K562 (cell line): ENCODE data around the gene KXD1. TPM values are rescaled to one million over a fixed set of nuclear protein-coding genes. Genes with fewer than 3 reads are reported as not detected.
A peak's percentile ranks its signal among the peaks of the same experiment; 100 is the strongest.

Source experiments
- MAFK ChIP-seq: IDR thresholded peaks from 2 replicates; pipeline ENCODE4 v1.6.1; 2011; ENCODE audit warnings: low read length, improper control_type of control experiment
- MTA2 ChIP-seq: fragments of 450-650 bp; IDR thresholded peaks from 2 replicates; pipeline ENCODE4 v1.6.1; 2016; ENCODE audit warnings: low read depth
- MXI1 ChIP-seq: IDR thresholded peaks from 2 replicates; pipeline ENCODE4 v1.6.1; 2011; ENCODE audit warnings: low read depth, mild to moderate bottlenecking, improper control_type of control experiment, low read length
- SPI1 ChIP-seq: IDR thresholded peaks from 2 replicates; pipeline ENCODE4 v1.6.1; 2011; ENCODE audit warnings: low read depth, low read length, control low read depth, borderline replicate concordance
- polyA plus RNA-seq, 8 experiments: library from polyadenylated mRNA; depleted of rRNA in 4 of 8; stranded (reverse) in 5 of 8; unstranded in 3 of 8; fragments of >200 nt; fragmentation: Nextera tagmentation in 2 of 8; fragmentation: Illumina TruSeq in 1 of 8; extraction: Ambion mirVana in 2 of 8; extraction: Trizol in 1 of 8; gene quantifications; 2 replicates each; pipeline versions ENCODE4 v1.2.1 to v1.2.3, GENCODE V29; 2011 to 2014; ENCODE audit warnings: inconsistent platforms in 1 of 8, missing spikeins in 1 of 8
- total RNA-seq, 7 experiments: library from RNA; depleted of rRNA in 6 of 7; stranded (reverse); fragments of >200 nt in 6 of 7; fragmentation: Illumina TruSeq in 2 of 7; extraction: Trizol in 2 of 7; gene quantifications; 2 replicates each; pipeline versions ENCODE4 v1.2.1 to v1.2.3, GENCODE V29; 2011 to 2021; ENCODE audit warnings: low replicate concordance in 1 of 7
- TF ChIP-seq, protein P1 (sequence below), 2 experiments: fragments of 450-650 bp; IDR thresholded peaks; 2 replicates each; pipeline ENCODE4 v1.6.1; 2016; ENCODE audit warnings: mild to moderate bottlenecking in 2 of 2, borderline replicate concordance in 1 of 2, low read depth in 1 of 2, moderate library complexity in 1 of 2
- TF ChIP-seq, protein P2 (sequence below), 2 experiments: fragments of 450-650 bp in 1 of 2; sonication (generic) in 1 of 2; formaldehyde crosslinking in 1 of 2; IDR thresholded peaks; 2 replicates each; pipeline versions ENCODE4 v1.7.1 to v1.9.0; 2016 to 2022; ENCODE audit warnings: inconsistent platforms in 1 of 2, mild to moderate bottlenecking in 1 of 2, missing genetic modification reagents in 1 of 2

KXD1 gene
- total and polyA plus RNA-seq, 9 of the 15 experiments (the other 6 are each of a cell fraction or from before 2014, with no cell fraction given) = 21.9 to 210 (median 118) TPM

DNA sequence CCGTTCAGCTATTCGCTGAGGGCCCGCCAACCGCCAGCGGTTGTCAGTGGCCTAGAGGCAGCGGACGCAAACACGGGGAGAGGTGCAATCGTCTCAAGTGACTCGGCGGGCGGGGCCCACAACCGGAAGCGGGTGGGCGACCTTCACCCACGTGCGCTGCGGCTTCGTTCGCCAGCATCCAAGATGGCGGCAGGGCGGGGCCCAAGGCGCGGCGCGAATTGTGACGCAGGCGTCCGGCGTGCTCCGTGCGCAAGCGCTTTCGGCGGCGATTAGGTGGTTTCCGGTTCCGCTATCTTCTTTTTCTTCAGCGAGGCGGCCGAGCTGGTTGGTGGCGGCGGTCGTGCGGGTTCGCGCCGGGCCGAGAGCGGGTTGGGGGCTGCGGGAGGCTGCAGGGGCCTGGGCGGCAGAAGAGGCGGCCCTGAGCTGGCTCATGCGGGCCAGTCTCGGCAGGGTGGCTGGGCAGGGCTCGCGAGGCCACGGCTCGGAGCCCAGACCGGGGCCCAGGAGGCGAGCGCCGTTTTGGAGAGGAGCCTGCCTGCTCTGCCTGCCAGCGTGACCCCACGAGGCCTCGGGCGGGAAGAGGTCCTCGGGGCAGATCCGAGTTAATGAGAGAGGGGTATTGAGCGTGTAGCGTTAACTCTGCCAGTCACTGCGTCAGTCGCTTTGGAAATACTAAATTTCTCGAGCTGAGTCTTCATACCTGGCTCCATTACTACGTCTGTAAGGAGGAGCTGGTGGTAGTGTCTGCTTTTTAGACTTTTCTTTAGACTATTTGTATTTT is 14.1 kb downstream of the KXD1 start, which contains the start of gene UBA52 (continued):
- TF ChIP-seq SPI1 = peak; percentile 51
- TF ChIP-seq, protein P1, sequence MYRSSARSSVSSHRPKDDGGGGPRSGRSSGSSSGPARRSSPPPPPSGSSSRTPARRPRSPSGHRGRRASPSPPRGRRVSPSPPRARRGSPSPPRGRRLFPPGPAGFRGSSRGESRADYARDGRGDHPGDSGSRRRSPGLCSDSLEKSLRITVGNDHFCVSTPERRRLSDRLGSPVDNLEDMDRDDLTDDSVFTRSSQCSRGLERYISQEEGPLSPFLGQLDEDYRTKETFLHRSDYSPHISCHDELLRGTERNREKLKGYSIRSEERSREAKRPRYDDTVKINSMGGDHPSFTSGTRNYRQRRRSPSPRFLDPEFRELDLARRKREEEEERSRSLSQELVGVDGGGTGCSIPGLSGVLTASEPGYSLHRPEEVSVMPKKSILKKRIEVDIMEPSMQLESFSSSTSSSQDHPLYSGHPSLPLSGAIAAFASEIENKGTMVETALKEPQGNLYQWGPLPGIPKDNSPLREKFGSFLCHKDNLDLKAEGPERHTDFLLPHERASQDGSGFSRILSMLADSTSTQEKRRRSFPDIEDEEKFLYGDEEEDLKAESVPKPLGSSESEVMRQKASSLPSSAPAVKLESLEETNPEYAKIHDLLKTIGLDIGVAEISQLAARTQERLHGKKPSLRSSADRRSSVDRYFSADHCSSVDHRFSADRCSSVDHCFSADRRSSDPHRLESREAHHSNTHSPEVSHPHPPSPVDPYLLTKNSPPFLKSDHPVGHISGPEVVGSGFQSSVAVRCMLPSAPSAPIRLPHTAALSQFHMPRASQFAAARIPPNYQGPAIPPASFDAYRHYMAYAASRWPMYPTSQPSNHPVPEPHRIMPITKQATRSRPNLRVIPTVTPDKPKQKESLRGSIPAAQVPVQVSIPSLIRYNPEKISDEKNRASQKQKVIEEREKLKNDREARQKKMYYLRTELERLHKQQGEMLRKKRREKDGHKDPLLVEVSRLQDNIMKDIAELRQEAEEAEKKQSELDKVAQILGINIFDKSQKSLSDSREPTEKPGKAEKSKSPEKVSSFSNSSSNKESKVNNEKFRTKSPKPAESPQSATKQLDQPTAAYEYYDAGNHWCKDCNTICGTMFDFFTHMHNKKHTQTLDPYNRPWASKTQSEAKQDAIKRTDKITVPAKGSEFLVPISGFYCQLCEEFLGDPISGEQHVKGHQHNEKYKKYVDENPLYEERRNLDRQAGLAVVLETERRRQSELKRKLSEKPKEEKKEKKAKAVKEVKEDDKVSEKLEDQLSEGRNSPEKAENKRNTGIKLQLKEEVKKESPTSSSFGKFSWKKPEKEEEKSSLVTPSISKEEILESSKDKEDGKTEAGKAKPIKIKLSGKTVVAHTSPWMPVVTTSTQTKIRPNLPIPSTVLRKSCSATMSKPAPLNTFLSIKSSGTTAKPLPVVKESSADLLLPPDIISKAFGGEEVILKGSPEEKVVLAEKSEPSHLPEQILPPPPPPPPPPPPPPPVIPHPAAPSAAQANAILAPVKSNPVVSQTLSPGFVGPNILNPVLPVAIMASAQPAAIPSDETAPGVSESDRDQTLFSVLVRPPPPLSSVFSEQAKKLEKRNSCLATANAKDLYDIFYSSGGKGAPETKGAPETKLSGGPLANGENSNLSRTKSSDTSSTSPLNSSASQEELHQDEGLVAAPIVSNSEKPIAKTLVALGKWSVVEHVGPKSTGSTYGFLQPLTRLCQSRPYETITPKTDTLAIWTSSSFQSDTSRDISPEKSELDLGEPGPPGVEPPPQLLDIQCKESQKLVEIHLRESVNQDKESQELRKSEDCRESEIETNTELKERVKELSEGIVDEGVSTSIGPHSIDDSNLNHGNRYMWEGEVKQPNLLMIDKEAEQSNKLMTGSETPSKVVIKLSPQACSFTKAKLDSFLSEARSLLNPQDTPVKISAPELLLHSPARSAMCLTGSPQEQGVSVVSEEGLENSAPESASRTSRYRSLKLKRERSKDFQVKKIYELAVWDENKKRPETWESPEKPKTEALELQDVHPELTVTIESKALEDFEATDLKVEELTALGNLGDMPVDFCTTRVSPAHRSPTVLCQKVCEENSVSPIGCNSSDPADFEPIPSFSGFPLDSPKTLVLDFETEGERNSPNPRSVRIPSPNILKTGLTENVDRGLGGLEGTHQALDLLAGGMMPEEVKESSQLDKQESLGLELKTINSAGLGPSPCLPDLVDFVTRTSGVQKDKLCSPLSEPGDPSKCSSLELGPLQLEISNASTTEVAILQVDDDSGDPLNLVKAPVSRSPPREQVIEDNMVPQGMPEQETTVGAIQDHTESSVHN (IDR thresholded peaks at IDR 0.05; ENCODE audit: borderline replicate concordance in 1 of 2, low read depth in 1 of 2) = no peak
- TF ChIP-seq MAFK = peak; percentile 20; the same call in 1 of the 2 replicates
- no peak for TF ChIP-seq MTA2
- peak; percentile 99 for TF ChIP-seq MXI1
- TF ChIP-seq, protein P2, sequence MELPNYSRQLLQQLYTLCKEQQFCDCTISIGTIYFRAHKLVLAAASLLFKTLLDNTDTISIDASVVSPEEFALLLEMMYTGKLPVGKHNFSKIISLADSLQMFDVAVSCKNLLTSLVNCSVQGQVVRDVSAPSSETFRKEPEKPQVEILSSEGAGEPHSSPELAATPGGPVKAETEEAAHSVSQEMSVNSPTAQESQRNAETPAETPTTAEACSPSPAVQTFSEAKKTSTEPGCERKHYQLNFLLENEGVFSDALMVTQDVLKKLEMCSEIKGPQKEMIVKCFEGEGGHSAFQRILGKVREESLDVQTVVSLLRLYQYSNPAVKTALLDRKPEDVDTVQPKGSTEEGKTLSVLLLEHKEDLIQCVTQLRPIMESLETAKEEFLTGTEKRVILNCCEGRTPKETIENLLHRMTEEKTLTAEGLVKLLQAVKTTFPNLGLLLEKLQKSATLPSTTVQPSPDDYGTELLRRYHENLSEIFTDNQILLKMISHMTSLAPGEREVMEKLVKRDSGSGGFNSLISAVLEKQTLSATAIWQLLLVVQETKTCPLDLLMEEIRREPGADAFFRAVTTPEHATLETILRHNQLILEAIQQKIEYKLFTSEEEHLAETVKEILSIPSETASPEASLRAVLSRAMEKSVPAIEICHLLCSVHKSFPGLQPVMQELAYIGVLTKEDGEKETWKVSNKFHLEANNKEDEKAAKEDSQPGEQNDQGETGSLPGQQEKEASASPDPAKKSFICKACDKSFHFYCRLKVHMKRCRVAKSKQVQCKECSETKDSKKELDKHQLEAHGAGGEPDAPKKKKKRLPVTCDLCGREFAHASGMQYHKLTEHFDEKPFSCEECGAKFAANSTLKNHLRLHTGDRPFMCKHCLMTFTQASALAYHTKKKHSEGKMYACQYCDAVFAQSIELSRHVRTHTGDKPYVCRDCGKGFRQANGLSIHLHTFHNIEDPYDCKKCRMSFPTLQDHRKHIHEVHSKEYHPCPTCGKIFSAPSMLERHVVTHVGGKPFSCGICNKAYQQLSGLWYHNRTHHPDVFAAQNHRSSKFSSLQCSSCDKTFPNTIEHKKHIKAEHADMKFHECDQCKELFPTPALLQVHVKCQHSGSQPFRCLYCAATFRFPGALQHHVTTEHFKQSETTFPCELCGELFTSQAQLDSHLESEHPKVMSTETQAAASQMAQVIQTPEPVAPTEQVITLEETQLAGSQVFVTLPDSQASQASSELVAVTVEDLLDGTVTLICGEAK (IDR thresholded peaks at IDR 0.05) = peak; percentile 92
- TF ChIP-seq, protein P2 (CRISPR knock-in tag; IDR thresholded peaks at IDR 0.05) = no peak
